ENCODE measurements around the gene DCST1.

GRCh38 chr1:154988058-154988954 lies 45.3 kb upstream of the DCST1 start:
- TF ChIP-seq CTCF (IDR thresholded peaks at IDR 0.05; ENCODE audit: low read depth, low read length, missing input control) = no peak
- TF ChIP-seq, protein P1, sequence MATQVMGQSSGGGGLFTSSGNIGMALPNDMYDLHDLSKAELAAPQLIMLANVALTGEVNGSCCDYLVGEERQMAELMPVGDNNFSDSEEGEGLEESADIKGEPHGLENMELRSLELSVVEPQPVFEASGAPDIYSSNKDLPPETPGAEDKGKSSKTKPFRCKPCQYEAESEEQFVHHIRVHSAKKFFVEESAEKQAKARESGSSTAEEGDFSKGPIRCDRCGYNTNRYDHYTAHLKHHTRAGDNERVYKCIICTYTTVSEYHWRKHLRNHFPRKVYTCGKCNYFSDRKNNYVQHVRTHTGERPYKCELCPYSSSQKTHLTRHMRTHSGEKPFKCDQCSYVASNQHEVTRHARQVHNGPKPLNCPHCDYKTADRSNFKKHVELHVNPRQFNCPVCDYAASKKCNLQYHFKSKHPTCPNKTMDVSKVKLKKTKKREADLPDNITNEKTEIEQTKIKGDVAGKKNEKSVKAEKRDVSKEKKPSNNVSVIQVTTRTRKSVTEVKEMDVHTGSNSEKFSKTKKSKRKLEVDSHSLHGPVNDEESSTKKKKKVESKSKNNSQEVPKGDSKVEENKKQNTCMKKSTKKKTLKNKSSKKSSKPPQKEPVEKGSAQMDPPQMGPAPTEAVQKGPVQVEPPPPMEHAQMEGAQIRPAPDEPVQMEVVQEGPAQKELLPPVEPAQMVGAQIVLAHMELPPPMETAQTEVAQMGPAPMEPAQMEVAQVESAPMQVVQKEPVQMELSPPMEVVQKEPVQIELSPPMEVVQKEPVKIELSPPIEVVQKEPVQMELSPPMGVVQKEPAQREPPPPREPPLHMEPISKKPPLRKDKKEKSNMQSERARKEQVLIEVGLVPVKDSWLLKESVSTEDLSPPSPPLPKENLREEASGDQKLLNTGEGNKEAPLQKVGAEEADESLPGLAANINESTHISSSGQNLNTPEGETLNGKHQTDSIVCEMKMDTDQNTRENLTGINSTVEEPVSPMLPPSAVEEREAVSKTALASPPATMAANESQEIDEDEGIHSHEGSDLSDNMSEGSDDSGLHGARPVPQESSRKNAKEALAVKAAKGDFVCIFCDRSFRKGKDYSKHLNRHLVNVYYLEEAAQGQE (IDR thresholded peaks at IDR 0.05) = no peak
- TF ChIP-seq YY1 (IDR thresholded peaks at IDR 0.05) = no peak
- TF ChIP-seq, protein P2, sequence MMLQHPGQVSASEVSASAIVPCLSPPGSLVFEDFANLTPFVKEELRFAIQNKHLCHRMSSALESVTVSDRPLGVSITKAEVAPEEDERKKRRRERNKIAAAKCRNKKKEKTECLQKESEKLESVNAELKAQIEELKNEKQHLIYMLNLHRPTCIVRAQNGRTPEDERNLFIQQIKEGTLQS (IDR thresholded peaks at IDR 0.05) = no peak
- TF ChIP-seq, protein P3, sequence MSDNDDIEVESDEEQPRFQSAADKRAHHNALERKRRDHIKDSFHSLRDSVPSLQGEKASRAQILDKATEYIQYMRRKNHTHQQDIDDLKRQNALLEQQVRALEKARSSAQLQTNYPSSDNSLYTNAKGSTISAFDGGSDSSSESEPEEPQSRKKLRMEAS (IDR thresholded peaks at IDR 0.05) = no peak
- no peak for TF ChIP-seq NR2F2 (IDR thresholded peaks at IDR 0.05)

Data from liver (tissue), 3 donors.